GM12801 (cell line): ENCODE results near the gene BEX5.
"Not testable (repeated sequence)": the region's sequence is repeated elsewhere in the genome, so short reads cannot be mapped to it uniquely, and the experiment has no call there.

ENCODE experiments used
- CTCF ChIP-seq: IDR thresholded peaks from one replicate; pipeline ENCODE4 v1.5.1; 2011; ENCODE audit warnings: control low read depth; ENCODE audit not compliant: insufficient read length; ENCODE audit errors: extremely low read depth

The BEX5 gene

GRCh38 chrX:102126863-102127262, 28.9 kb downstream of the BEX5 start:
- no peak for TF ChIP-seq CTCF

- TF ChIP-seq CTCF, result not testable (repeated sequence)
Observed at GRCh38 chrX:102125436-102125835, 30.3 kb downstream of the BEX5 start, which contains the start of gene TCEAL2. TSS of gene TCEAL2 (plus strand) at chrX:102125679. CDS start at chrX:102126831, 1,152 bp downstream.

GRCh38 chrX:102115748-102116147, 40.0 kb downstream of the BEX5 start:
- no peak for TF ChIP-seq CTCF

- TF ChIP-seq CTCF, result no peak
Observed at GRCh38 chrX:102113367-102113766, 42.4 kb downstream of the BEX5 start.
